Measurements from ENCODE around the gene MSGN1. TPM values are rescaled to one million over a fixed set of nuclear protein-coding genes. Genes with fewer than 3 reads are reported as not detected.

The MSGN1 gene
- total and polyA plus RNA-seq, 2 donors (not counting 3 experiments of a cell fraction or from before 2014, with no cell fraction given) = not detected

- intact Hi-C loops (cut with micrococcal nuclease) = no loop called here
- H3K9ac ChIP-seq (replicated peaks; ENCODE audit: extremely low read depth, insufficient read depth, low read length) = no peak overlapping the region
- no peaks in the 10 kb centered on the region for H3K79me2 ChIP-seq (ENCODE audit: control insufficient read depth, insufficient read depth, low read length)
- FAIRE-seq (no peak), DNase-seq (ENCODE audit: low read depth, low spot score) (no peak)
- H3K4me1 ChIP-seq (ENCODE audit: control insufficient read depth, extremely low read depth, insufficient read depth, low read length) = no peaks in the 10 kb centered on the region
- CTCF ChIA-PET = interaction anchor here (1.1 to 1.5 kb wide), 2 partner anchors 9 to 11 kb away, joined by 3 to 4 read pairs; no protein-coding TSS in a partner anchor
- no peaks in the 10 kb centered on the region for H3K36me3 ChIP-seq (ENCODE audit: control insufficient read depth in 2 of 2, extremely low read depth in 1 of 2, insufficient read depth in 2 of 2, low read length in 2 of 2)
- H4K20me1 ChIP-seq (replicated peaks; ENCODE audit: control insufficient read depth, extremely low read depth, insufficient read depth, low read length) = no peaks in the 10 kb centered on the region
- H3K4me2 ChIP-seq (ENCODE audit: insufficient read depth, low read length) = no peak overlapping the region
- TF ChIP-seq FOS (IDR thresholded peaks at IDR 0.05; ENCODE audit: borderline replicate concordance, insufficient read depth, low read length) (no peak), POLR2AphosphoS5 (IDR thresholded peaks at IDR 0.05; ENCODE audit: insufficient read depth, low read depth, low read length) (no peak), POLR2A (IDR thresholded peaks at IDR 0.05; ENCODE audit: low read depth, low read length) (no peak), MYC (IDR thresholded peaks at IDR 0.05; ENCODE audit: low read depth, low read length) (no peak), MAX (IDR thresholded peaks at IDR 0.05; ENCODE audit: insufficient read depth, insufficient read length) (no peak), JUN (IDR thresholded peaks at IDR 0.05; ENCODE audit: borderline replicate concordance, insufficient read depth, insufficient read length, low read depth) (no peak), EZH2 (IDR thresholded peaks at IDR 0.05; ENCODE audit: borderline replicate concordance, low read depth, low read length, severe bottlenecking) (no peak), GATA2 (IDR thresholded peaks at IDR 0.05; ENCODE audit: insufficient read depth, insufficient read length, low read depth, low read length) (no peak), CTCF (IDR thresholded peaks at IDR 0.05; ENCODE audit: extremely low read depth in 1 of 2, insufficient read depth in 1 of 2, low read depth in 1 of 2, low read length in 2 of 2) (no peak)
- H3K9me3 ChIP-seq (replicated peaks; ENCODE audit: control insufficient read depth, insufficient read depth, low read length) = no peaks in the 10 kb centered on the region
- dilution Hi-C loops (cut with MboI; ENCODE audit: extremely low pct_ligation_motif_present, low sequenced_read_pairs) = no loop called here
- peaks cover 2 to 10% of the 10 kb centered on the region in 2 experiments for H3K27me3 ChIP-seq (ENCODE audit: control insufficient read depth in 2 of 2, insufficient read depth in 2 of 2, low read length in 2 of 2)
- no peak overlapping the region for H3K4me3 ChIP-seq (replicated peaks in 1 of 3; ENCODE audit: insufficient read depth in 1 of 3, low read depth in 1 of 3, low read length in 3 of 3)
- no peaks in the 10 kb centered on the region for H3K9me1 ChIP-seq (replicated peaks; ENCODE audit: control insufficient read depth, extremely low read depth, insufficient read depth, low read length)
- POLR2A ChIA-PET = no interaction called here
- no peak overlapping the region for H2AFZ ChIP-seq (ENCODE audit: low read depth, low read length)
- no TSS peak for BruUV-seq (replicated peaks)
- no peak overlapping the region for H3K27ac ChIP-seq (ENCODE audit: insufficient read depth, low read depth, low read length)
Measured at GRCh38 chr2:17790536-17790935, 25.7 kb upstream of the MSGN1 start.
